Karpas-422 (cell line): ENCODE results near the gene CSAG2. TPM values are rescaled to one million over a fixed set of nuclear protein-coding genes. Genes with fewer than 3 reads are reported as not detected.
"Not testable (repeated sequence)": the region's sequence is repeated elsewhere in the genome, so short reads cannot be mapped to it uniquely, and the experiment has no call there.

Source experiments
- DNase-seq: peaks from one replicate; pipeline ENCODE4 v3.0.0-alpha.2; 2015
- H2AFZ ChIP-seq: fragments of 200-600 bp; sonication (generic); 2 replicates; pipeline ENCODE4 v1.6.1; 2014; ENCODE audit warnings: antibody characterized with exemption, low read length, mixed read lengths
- H3K27ac ChIP-seq: fragments of 200-600 bp; sonication (generic); 2 replicates; pipeline ENCODE4 v1.5.1; 2014; ENCODE audit warnings: mild to moderate bottlenecking, low read length, moderate library complexity
- H3K27me3 ChIP-seq: fragments of 200-600 bp; sonication (generic); 2 replicates; pipeline ENCODE4 v1.6.1; 2014; ENCODE audit warnings: low read length, mixed read lengths
- H3K36me3 ChIP-seq: fragments of 200-600 bp; sonication (generic); 2 replicates; pipeline ENCODE4 v1.6.1; 2014; ENCODE audit warnings: low read length, mixed read lengths; ENCODE audit not compliant: insufficient read depth
- H3K4me1 ChIP-seq: fragments of 200-600 bp; sonication (generic); 2 replicates; pipeline ENCODE4 v1.6.1; 2014; ENCODE audit warnings: mild to moderate bottlenecking, low read length, mixed read lengths
- H3K4me2 ChIP-seq: fragments of 200-600 bp; sonication (generic); 2 replicates; pipeline ENCODE4 v1.6.1; 2014; ENCODE audit warnings: low read length, low read depth, mild to moderate bottlenecking; ENCODE audit not compliant: poor library complexity, severe bottlenecking
- H3K4me3 ChIP-seq: fragments of 200-600 bp; sonication (generic); 2 replicates; pipeline ENCODE4 v1.5.1; 2014; ENCODE audit warnings: mild to moderate bottlenecking, antibody characterized with exemption, low read length, mixed read lengths
- H3K79me2 ChIP-seq: fragments of 200-600 bp; sonication (generic); 2 replicates; pipeline ENCODE4 v1.6.1; 2014; ENCODE audit warnings: mild to moderate bottlenecking, low read length, mixed read lengths
- H3K9ac ChIP-seq: fragments of 200-600 bp; sonication (generic); 2 replicates; pipeline ENCODE4 v1.6.0; 2014; ENCODE audit warnings: low read length
- H3K9me2 ChIP-seq: fragments of 200-600 bp; sonication (generic), shearing (Covaris generic); replicated peaks from 2 replicates; pipeline ENCODE4 v1.6.0; 2014; ENCODE audit warnings: mild to moderate bottlenecking, low read length, moderate library complexity; ENCODE audit not compliant: insufficient read depth
- H3K9me3 ChIP-seq: fragments of 300-700, 200-600 bp; sonication (generic); 2 replicates; pipeline ENCODE4 v1.6.1; 2014; ENCODE audit warnings: low read length, mixed read lengths
- H4K20me1 ChIP-seq: fragments of 200-600 bp; sonication (generic); 2 replicates; pipeline ENCODE4 v1.6.1; 2014; ENCODE audit warnings: mild to moderate bottlenecking, antibody characterized with exemption, low read length, low read depth; ENCODE audit not compliant: insufficient read depth
- total RNA-seq: library from RNA; depleted of rRNA; stranded (reverse); fragments of >200 nt; shearing (Covaris generic); gene quantifications from 2 replicates; pipeline ENCODE4 v1.2.3, GENCODE V29; 2014; ENCODE audit warnings: low replicate concordance; rRNA removed

CSAG2 gene
- total RNA-seq: not detected in 2 replicates

- not testable (repeated sequence) for H3K79me2 ChIP-seq, H3K4me1 ChIP-seq, H3K27ac ChIP-seq, H2AFZ ChIP-seq, H3K4me2 ChIP-seq, H3K9ac ChIP-seq, H4K20me1 ChIP-seq, H3K27me3 ChIP-seq, H3K9me2 ChIP-seq, DNase-seq, H3K36me3 ChIP-seq, H3K4me3 ChIP-seq, H3K9me3 ChIP-seq
Observed at GRCh38 chrX:152709173-152709572, at the start of gene CSAG2. TSS of gene CSAG2 (minus strand) at chrX:152709273. CDS start at chrX:152709112, 161 bp downstream.

- not testable (repeated sequence) for H3K9ac ChIP-seq, H3K4me3 ChIP-seq
Observed at GRCh38 chrX:152754871-152755270, 45.8 kb upstream of the CSAG2 start.

GRCh38 chrX:152753686-152754650 is 44.9 kb upstream of the CSAG2 start, which contains the start of gene MAGEA2:
TSS of gene MAGEA2 (minus strand) at chrX:152753842. CDS start at chrX:152751363, 2,479 bp downstream.
- not testable (repeated sequence) for H3K9me3 ChIP-seq, H4K20me1 ChIP-seq, H3K9me2 ChIP-seq, H3K4me3 ChIP-seq, H3K9ac ChIP-seq, H3K4me2 ChIP-seq, H3K79me2 ChIP-seq, H3K4me1 ChIP-seq, H3K36me3 ChIP-seq, H2AFZ ChIP-seq, H3K27ac ChIP-seq, DNase-seq, H3K27me3 ChIP-seq

More at GRCh38 chrX:152754871-152755270, 45.8 kb upstream of the CSAG2 start:
- H3K4me1 ChIP-seq, H3K9me3 ChIP-seq, H2AFZ ChIP-seq, H3K79me2 ChIP-seq, H4K20me1 ChIP-seq, H3K27ac ChIP-seq, H3K4me2 ChIP-seq, DNase-seq, H3K27me3 ChIP-seq, H3K36me3 ChIP-seq, H3K9me2 ChIP-seq: not testable (repeated sequence)

GRCh38 chrX:152738560-152738959 is 29.5 kb upstream of the CSAG2 start:
- no peak for DNase-seq

GRCh38 chrX:152736528-152736927 is 27.5 kb upstream of the CSAG2 start:
- not testable (repeated sequence) for H3K27ac ChIP-seq, H3K79me2 ChIP-seq, H3K9me3 ChIP-seq

More at GRCh38 chrX:152738560-152738959, 29.5 kb upstream of the CSAG2 start:
- Histone ChIP-seq H3K9me3 (no peaks in the 10 kb centered on the region), H3K27ac (no peak overlapping the region), H3K36me3 (no peaks in the 10 kb centered on the region), H4K20me1 (no peaks in the 10 kb centered on the region), H3K4me2 (no peak overlapping the region), H3K4me1 (no peaks in the 10 kb centered on the region), H3K4me3 (no peak overlapping the region), H3K9me2 (no peaks in the 10 kb centered on the region), H3K27me3 (no peaks in the 10 kb centered on the region), H3K9ac (no peak overlapping the region), H2AFZ (no peak overlapping the region), H3K79me2 (no peaks in the 10 kb centered on the region)

GRCh38 chrX:152735860-152736511 is 26.9 kb upstream of the CSAG2 start:
- DNase-seq: no peak
- Histone ChIP-seq H3K79me2 (no peaks in the 10 kb centered on the region), H4K20me1 (no peaks in the 10 kb centered on the region), H3K9me3 (no peaks in the 10 kb centered on the region), H3K4me1 (no peaks in the 10 kb centered on the region), H3K27me3 (no peaks in the 10 kb centered on the region), H3K9me2 (no peaks in the 10 kb centered on the region), H3K4me2 (no peak overlapping the region), H3K4me3 (no peak overlapping the region), H2AFZ (no peak overlapping the region), H3K27ac (no peak overlapping the region), H3K36me3 (no peaks in the 10 kb centered on the region), H3K9ac (no peak overlapping the region)

More at GRCh38 chrX:152736528-152736927, 27.5 kb upstream of the CSAG2 start:
- not testable (repeated sequence) for H3K27me3 ChIP-seq, H3K4me1 ChIP-seq, H3K9ac ChIP-seq, H3K36me3 ChIP-seq, H2AFZ ChIP-seq, H3K4me3 ChIP-seq, H3K9me2 ChIP-seq, H3K4me2 ChIP-seq, H4K20me1 ChIP-seq, DNase-seq

GRCh38 chrX:152735101-152735500 is 26.0 kb upstream of the CSAG2 start:
- no peaks in the 10 kb centered on the region for H3K79me2 ChIP-seq
- no peak overlapping the region for H3K4me3 ChIP-seq
- H3K9me2 ChIP-seq: no peaks in the 10 kb centered on the region
- no peaks in the 10 kb centered on the region for H3K36me3 ChIP-seq
- no peaks in the 10 kb centered on the region for H3K4me1 ChIP-seq
- no peak overlapping the region for H3K27ac ChIP-seq
- H3K27me3 ChIP-seq: no peaks in the 10 kb centered on the region
- no peaks in the 10 kb centered on the region for H3K9me3 ChIP-seq
- H3K9ac ChIP-seq: no peak overlapping the region
- no peak overlapping the region for H3K4me2 ChIP-seq
- no peak for DNase-seq
- H4K20me1 ChIP-seq: no peaks in the 10 kb centered on the region
- H2AFZ ChIP-seq: no peak overlapping the region

GRCh38 chrX:152734143-152734858 is 25.2 kb upstream of the CSAG2 start:
- not testable (repeated sequence) for H3K4me1 ChIP-seq, H3K4me2 ChIP-seq, H3K9me2 ChIP-seq, DNase-seq, H3K4me3 ChIP-seq, H3K79me2 ChIP-seq, H4K20me1 ChIP-seq, H3K27ac ChIP-seq, H3K27me3 ChIP-seq, H3K9me3 ChIP-seq, H3K36me3 ChIP-seq, H2AFZ ChIP-seq, H3K9ac ChIP-seq
